Retinal pigment epithelial cell (primary cell): ENCODE results near the gene FAM120C.

ENCODE experiments used
- DNase-seq: peaks from one replicate; pipeline ENCODE4 v3.0.0-alpha.2; 2010; ENCODE audit warnings: low read depth
- H3K4me3 ChIP-seq: 2 replicates; pipeline ENCODE4 v1.5.1; 2011; ENCODE audit warnings: mild to moderate bottlenecking, low read length, control low read depth, moderate library complexity
- TF ChIP-seq, protein P1 (sequence below): conservative IDR thresholded peaks from 2 replicates; pipeline ENCODE4 v1.5.1; 2011; ENCODE audit warnings: low read depth, low read length, control low read depth, inconsistent platforms

The FAM120C gene

DNA sequence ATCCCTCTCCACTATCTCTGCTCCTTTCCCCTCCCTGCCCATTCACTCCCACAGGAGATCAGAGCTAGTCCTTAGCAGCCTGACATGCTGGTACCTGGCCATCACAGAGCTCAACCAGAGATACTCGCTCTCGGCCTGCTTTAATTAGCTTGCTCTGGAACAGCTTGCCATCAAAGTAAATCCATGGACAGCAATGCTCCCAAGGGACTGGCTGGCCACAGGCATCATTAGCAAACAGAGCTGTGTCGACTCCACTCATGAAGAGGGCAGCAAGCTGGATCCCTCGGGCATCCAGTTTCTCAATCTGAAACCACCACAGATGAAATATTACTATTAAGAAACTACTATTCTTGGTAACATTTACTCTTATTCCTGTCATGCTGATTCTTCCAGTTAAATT is 95.4 kb downstream of the FAM120C start:
- H3K4me3 ChIP-seq: no peak overlapping the region
- no peak for DNase-seq
- TF ChIP-seq, protein P1, sequence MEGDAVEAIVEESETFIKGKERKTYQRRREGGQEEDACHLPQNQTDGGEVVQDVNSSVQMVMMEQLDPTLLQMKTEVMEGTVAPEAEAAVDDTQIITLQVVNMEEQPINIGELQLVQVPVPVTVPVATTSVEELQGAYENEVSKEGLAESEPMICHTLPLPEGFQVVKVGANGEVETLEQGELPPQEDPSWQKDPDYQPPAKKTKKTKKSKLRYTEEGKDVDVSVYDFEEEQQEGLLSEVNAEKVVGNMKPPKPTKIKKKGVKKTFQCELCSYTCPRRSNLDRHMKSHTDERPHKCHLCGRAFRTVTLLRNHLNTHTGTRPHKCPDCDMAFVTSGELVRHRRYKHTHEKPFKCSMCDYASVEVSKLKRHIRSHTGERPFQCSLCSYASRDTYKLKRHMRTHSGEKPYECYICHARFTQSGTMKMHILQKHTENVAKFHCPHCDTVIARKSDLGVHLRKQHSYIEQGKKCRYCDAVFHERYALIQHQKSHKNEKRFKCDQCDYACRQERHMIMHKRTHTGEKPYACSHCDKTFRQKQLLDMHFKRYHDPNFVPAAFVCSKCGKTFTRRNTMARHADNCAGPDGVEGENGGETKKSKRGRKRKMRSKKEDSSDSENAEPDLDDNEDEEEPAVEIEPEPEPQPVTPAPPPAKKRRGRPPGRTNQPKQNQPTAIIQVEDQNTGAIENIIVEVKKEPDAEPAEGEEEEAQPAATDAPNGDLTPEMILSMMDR: no peak

- DNase-seq: no peak
- no peak overlapping the region for H3K4me3 ChIP-seq
- TF ChIP-seq, protein P1: no peak
These were observed 97.4 kb downstream of the FAM120C start for GRCh38 chrX:54085666-54086065.

DNA sequence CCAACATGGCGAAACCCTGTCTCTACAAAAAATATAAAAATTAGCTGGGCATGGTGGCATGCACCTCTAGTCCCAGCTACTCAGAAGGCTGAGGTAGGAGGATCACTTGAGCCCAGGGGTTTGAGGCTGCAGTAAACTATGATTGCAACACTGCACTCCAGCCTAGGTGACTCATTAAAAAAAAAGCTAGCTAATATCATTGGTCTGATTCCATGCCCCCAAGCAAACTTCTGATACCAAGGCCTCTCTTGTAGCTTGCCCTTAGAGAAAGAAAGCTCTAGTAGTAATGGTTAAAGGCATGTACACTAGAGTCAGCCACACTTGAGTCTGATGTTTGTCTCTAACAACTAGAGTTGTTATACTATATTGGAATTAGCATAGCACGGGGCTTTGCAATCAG is 106.2 kb downstream of the FAM120C start:
- DNase-seq: no peak
- no peak overlapping the region for H3K4me3 ChIP-seq
- TF ChIP-seq, protein P1: no peak

DNA sequence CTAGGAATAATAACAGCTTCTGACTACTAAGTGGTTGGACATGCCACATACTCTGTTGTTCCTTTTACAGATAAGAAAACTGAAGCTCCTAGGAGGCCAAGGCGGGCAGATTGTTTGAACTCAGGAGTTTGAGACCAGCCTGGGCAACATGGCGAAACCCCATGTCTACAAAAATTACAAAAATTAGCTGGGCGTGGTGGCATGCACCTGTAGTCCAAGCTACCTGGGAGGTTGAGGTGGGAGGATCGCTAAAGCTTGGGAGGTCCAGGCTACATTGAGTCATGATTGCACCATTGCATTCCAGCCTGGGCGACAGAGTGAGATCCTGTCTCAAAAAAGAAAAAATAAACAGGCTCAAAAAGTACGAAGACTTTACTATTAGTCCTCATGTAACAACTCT is 108.2 kb downstream of the FAM120C start:
- no peak overlapping the region for H3K4me3 ChIP-seq
- DNase-seq: no peak
- TF ChIP-seq, protein P1: no peak

DNA sequence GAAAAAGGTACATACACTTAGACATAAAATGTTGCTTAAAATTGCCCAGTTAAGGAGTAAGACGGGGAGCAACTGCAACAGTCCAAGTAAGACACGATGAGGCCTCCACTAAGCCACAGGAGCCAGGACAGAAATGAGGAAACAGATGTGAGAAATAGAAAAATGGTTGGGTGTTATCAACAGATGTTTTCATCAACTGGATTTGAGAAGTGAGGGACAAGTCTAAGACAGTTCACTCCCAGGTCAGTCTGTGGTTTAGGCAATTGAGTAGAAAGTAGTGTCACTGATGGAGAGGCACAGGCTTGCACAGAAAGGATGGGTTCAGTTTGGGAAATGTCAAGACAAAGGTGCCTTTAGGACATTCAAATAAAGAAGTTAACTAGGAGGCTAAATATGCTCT is 115.3 kb downstream of the FAM120C start:
- DNase-seq: no peak
- no peak overlapping the region for H3K4me3 ChIP-seq
- TF ChIP-seq, protein P1: no peak

DNA sequence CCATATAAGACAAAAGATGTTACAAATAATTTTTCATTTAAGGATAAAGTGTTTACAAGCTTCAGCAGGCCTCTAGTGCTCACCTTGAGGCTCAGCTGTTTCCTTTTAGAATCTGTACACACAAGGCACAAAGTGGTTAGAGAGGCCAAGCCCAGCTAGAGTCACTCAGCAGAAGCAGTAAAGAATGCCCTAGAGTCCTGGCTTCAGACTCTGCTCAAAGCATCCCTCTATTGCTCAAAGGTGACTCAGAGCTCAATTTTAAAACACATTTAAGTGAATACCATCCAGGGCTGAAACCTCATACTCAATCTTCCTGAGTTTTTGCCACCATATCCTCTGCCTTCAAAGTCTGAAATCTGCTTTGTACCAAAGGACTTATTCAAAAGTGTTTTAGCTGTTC is 116.2 kb downstream of the FAM120C start:
- no peak overlapping the region for H3K4me3 ChIP-seq
- no peak for DNase-seq

DNA sequence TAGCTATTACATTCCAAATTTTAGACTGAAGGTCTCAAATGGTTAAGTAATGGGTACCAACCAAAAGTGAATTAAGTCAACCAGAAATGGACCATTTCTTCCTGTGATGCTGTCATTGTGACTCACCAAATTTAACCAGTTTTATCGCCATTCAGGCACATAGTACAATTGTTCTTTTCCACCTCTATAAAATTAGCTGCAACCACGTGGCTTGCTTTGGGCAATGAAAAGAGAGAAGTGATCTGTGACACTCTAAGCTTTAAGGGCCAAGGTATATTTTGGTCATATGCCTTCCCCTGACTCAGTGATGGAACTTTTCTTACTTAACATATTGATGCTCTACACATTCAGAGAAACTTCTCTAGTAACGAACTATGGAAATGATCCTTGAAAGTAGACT is 118.5 kb downstream of the FAM120C start:
- TF ChIP-seq, protein P1: no peak
- no peak overlapping the region for H3K4me3 ChIP-seq
- no peak for DNase-seq

More for the DNA sequence above, 116.2 kb downstream of the FAM120C start:
- TF ChIP-seq, protein P1: no peak
